HepG2 (cell line): ENCODE data around the gene DGKD. TPM values are rescaled to one million over a fixed set of nuclear protein-coding genes. Genes with fewer than 3 reads are reported as not detected.

Experiments used
- ATAC-seq: fragments of 200-7000 bp; cut with Tn5 transposase; 3 replicates; pipeline ENCODE4 v1.9.1; 2020; ENCODE audit warnings: mild to moderate bottlenecking, moderate library complexity
- BruUV-seq: library from RNA; stranded (reverse); fragments of 400-500 nt; replicated peaks from 2 replicates; lab custom pipeline; 2021; lab: Mats Ljungman, UMichigan
- CTCF ChIA-PET: fragments of 300-600 bp; formaldehyde crosslinking; extraction: SDS; loops from one replicate; lab custom pipeline; 2021; ENCODE audit warnings: low total read pairs, inconsistent platforms, low intra/inter-chr PET ratio; lab: Yijun Ruan, JAX
- POLR2A ChIA-PET: fragments of 350-600 bp; sonication (Branson Sonifier 250); formaldehyde crosslinking; loops from one replicate; lab custom pipeline; 2020; ENCODE audit warnings: antibody characterized with exemption, inconsistent platforms; lab: Yijun Ruan, JAX
- DNase-seq: peaks from one replicate; pipeline ENCODE4 v3.0.0-alpha.2; 2015; ENCODE audit warnings: low spot score
- FAIRE-seq: peaks from 3 replicates; lab custom pipeline; 2011; peaks lifted over from hg19 to GRCh38; lab: Jason Lieb, UNC
- H2AFZ ChIP-seq: one replicate; pipeline ENCODE4 v1.6.1; 2011; ENCODE audit warnings: low read length, inconsistent platforms
- H3K27ac ChIP-seq: fragments of 300-600 bp; 3 replicates; pipeline ENCODE4 v1.8.0; 2011; ENCODE audit warnings: mixed run types, mild to moderate bottlenecking, mixed read lengths, low read length, inconsistent platforms; ENCODE audit not compliant: insufficient read depth; ENCODE audit errors: extremely low read length
- H3K27me3 ChIP-seq, 2 experiments: fragments of 200-600 bp in 1 of 2; 2 replicates in 1 of 2; 3 replicates in 1 of 2; pipeline versions ENCODE4 v1.6.0 to v1.8.0; 2011; ENCODE audit warnings: low read length in 2 of 2, mild to moderate bottlenecking in 2 of 2, moderate library complexity in 2 of 2, inconsistent platforms in 1 of 2; ENCODE audit not compliant: insufficient read depth in 2 of 2, control insufficient read depth in 1 of 2
- H3K36me3 ChIP-seq, 2 experiments: fragments of 200-600 bp in 1 of 2; replicated peaks in 1 of 2; 2 replicates in 1 of 2; 3 replicates in 1 of 2; pipeline versions ENCODE4 v1.5.1 to v1.8.0; 2011; ENCODE audit warnings: low read length in 2 of 2, inconsistent platforms in 1 of 2; ENCODE audit not compliant: insufficient read depth in 2 of 2, control insufficient read depth in 1 of 2
- H3K4me1 ChIP-seq: 2 replicates; pipeline ENCODE4 v1.5.1; 2012; ENCODE audit warnings: low read length, inconsistent platforms; ENCODE audit not compliant: insufficient read depth
- H3K4me2 ChIP-seq: 2 replicates; pipeline ENCODE4 v1.6.0; 2011; ENCODE audit warnings: low read depth, low read length, inconsistent platforms
- H3K4me3 ChIP-seq, 3 experiments: fragments of 200-600 bp in 1 of 3; sonication (generic), shearing (Covaris generic) in 1 of 3; replicated peaks in 1 of 3; 2 replicates each; pipeline ENCODE4 v1.5.1; 2011 to 2016; ENCODE audit warnings: low read length in 3 of 3, inconsistent platforms in 2 of 3, low read depth in 2 of 3, mild to moderate bottlenecking in 2 of 3, control low read depth in 1 of 3, mixed read lengths in 1 of 3; ENCODE audit not compliant: insufficient read depth in 1 of 3
- H3K79me2 ChIP-seq: one replicate; pipeline ENCODE4 v1.6.1; 2011; ENCODE audit warnings: low read length, inconsistent platforms; ENCODE audit not compliant: insufficient read depth
- H3K9ac ChIP-seq: 2 replicates; pipeline ENCODE4 v1.6.0; 2011; ENCODE audit warnings: mild to moderate bottlenecking, low read depth, low read length, inconsistent platforms; ENCODE audit not compliant: insufficient read depth
- H3K9me3 ChIP-seq: 2 replicates; pipeline ENCODE4 v1.5.1; 2012; ENCODE audit warnings: mild to moderate bottlenecking, low read length
- H4K20me1 ChIP-seq: 2 replicates; pipeline ENCODE4 v1.6.0; 2011; ENCODE audit warnings: inconsistent platforms, mild to moderate bottlenecking, low read length, moderate library complexity; ENCODE audit not compliant: insufficient read depth
- AFF4 ChIP-seq: sonication (generic); formaldehyde crosslinking; IDR thresholded peaks from 2 replicates; pipeline ENCODE4 v1.4.0; 2020; ENCODE audit warnings: missing genetic modification reagents
- CHD2 ChIP-seq: IDR thresholded peaks from 2 replicates; pipeline ENCODE4 v1.6.1; 2011; ENCODE audit warnings: low read depth, low read length, improper control_type of control experiment
- E2F1 ChIP-seq: sonication (generic); formaldehyde crosslinking; IDR thresholded peaks from 2 replicates; pipeline ENCODE4 v1.5.0; 2020; ENCODE audit warnings: missing genetic modification reagents
- HNRNPL ChIP-seq: fragments of 200-400 bp; formaldehyde crosslinking; IDR thresholded peaks from 2 replicates; pipeline ENCODE4 v1.6.1; 2017; ENCODE audit warnings: mild to moderate bottlenecking, low read depth, low read length
- MYPOP ChIP-seq: sonication (generic); formaldehyde crosslinking; IDR thresholded peaks from 2 replicates; pipeline ENCODE4 v1.8.1; 2023; ENCODE audit warnings: mild to moderate bottlenecking, moderate library complexity, missing genetic modification reagents
- NFIC ChIP-seq: IDR thresholded peaks from 2 replicates; pipeline ENCODE4 v1.6.1; 2012; ENCODE audit warnings: mild to moderate bottlenecking, low read length, inconsistent platforms
- NR2F1 ChIP-seq, 2 experiments: fragments of 450-650 bp in 1 of 2; formaldehyde crosslinking in 1 of 2; IDR thresholded peaks; 2 replicates each; pipeline versions ENCODE4 v1.5.0 to v1.6.1; 2016 to 2020; ENCODE audit warnings: mild to moderate bottlenecking in 1 of 2, missing compliant biosample characterization in 1 of 2, missing genetic modification reagents in 1 of 2, moderate library complexity in 1 of 2
- ONECUT2 ChIP-seq: sonication (generic); formaldehyde crosslinking; IDR thresholded peaks from 2 replicates; pipeline ENCODE4 v1.4.0; 2020; ENCODE audit warnings: missing genetic modification reagents
- PAX8 ChIP-seq: sonication (generic); formaldehyde crosslinking; IDR thresholded peaks from 2 replicates; pipeline ENCODE4 v1.8.0; 2022; ENCODE audit warnings: mild to moderate bottlenecking, missing genetic modification reagents, borderline replicate concordance
- RELA ChIP-seq: sonication (generic); formaldehyde crosslinking; IDR thresholded peaks from 2 replicates; pipeline ENCODE4 v1.4.0; 2020; ENCODE audit warnings: missing genetic modification reagents
- TSC22D2 ChIP-seq: sonication (generic); formaldehyde crosslinking; IDR thresholded peaks from 2 replicates; pipeline ENCODE4 v1.5.1; 2020; ENCODE audit warnings: missing genetic modification reagents, mild to moderate bottlenecking, borderline replicate concordance
- ZBTB34 ChIP-seq: sonication (generic); formaldehyde crosslinking; IDR thresholded peaks from 2 replicates; pipeline ENCODE4 v1.8.0; 2022; ENCODE audit warnings: mild to moderate bottlenecking, missing genetic modification reagents
- ZBTB38 ChIP-seq: sonication (generic); formaldehyde crosslinking; IDR thresholded peaks from 2 replicates; pipeline ENCODE4 v1.5.1; 2020; ENCODE audit warnings: mild to moderate bottlenecking, missing genetic modification reagents
- ZNF280B ChIP-seq: sonication (generic); formaldehyde crosslinking; IDR thresholded peaks from 2 replicates; pipeline ENCODE4 v1.5.0; 2020; ENCODE audit warnings: missing genetic modification reagents, mild to moderate bottlenecking, borderline replicate concordance
- ZNF44 ChIP-seq: sonication (generic); formaldehyde crosslinking; IDR thresholded peaks from 2 replicates; pipeline ENCODE4 v1.5.1; 2020; ENCODE audit warnings: mild to moderate bottlenecking, missing genetic modification reagents
- ZNF660 ChIP-seq: sonication (generic); formaldehyde crosslinking; IDR thresholded peaks from 2 replicates; pipeline ENCODE4 v1.5.1; 2020; ENCODE audit warnings: mild to moderate bottlenecking, low read depth, missing genetic modification reagents, borderline replicate concordance
- WGBS: methylation state at CpG from one replicate; pipeline ENCODE4 v1.1.6; 2017; ENCODE audit warnings: low lambda C conversion rate; 5-methylcytosine and 5-hydroxymethylcytosine counted together
- in situ Hi-C: cut with HindIII; loops from 2 replicates; pipeline ENCODE4 v1.10.0; 2017; ENCODE audit warnings: low pct_unique_long_range_greater_than_20kb; ENCODE audit not compliant: extremely low pct_ligation_motif_present
- intact Hi-C: fragments of 100-400 bp; cut with micrococcal nuclease; formaldehyde crosslinking; loops from one replicate; pipeline ENCODE4 v1.10.0; 2022; ENCODE audit not compliant: unreplicated experiment
- polyA plus RNA-seq, 8 experiments: library from polyadenylated mRNA; depleted of rRNA in 3 of 8; stranded (reverse) in 7 of 8; unstranded in 1 of 8; fragments of >200 nt; fragmentation: Illumina TruSeq in 4 of 8; extraction: Trizol in 4 of 8; gene quantifications; 2 replicates each; pipeline versions ENCODE4 v1.2.1 to v1.2.3, GENCODE V29; 2011 to 2016; ENCODE audit warnings: low read depth in 4 of 8, missing spikeins in 1 of 8, mixed read lengths in 1 of 8; ENCODE audit not compliant: insufficient read depth in 1 of 8
- total RNA-seq, 5 experiments: library from RNA; depleted of rRNA; stranded (reverse); fragments of >200 nt; fragmentation: Illumina TruSeq; extraction: Trizol; gene quantifications; 2 replicates each; pipeline ENCODE4 v1.2.3, GENCODE V29; 2016; ENCODE audit warnings: low read depth in 1 of 5

DGKD gene
- total and polyA plus RNA-seq, 2 of the 13 experiments (the other 11 are each of a cell fraction or from before 2014, with no cell fraction given), result 24.5 to 33.2 TPM

- DNase-seq (no peak), ATAC-seq (no peak), FAIRE-seq (no peak)
- Histone ChIP-seq H3K4me2 (no peak overlapping the region), H3K27ac (no peak overlapping the region), H2AFZ (no peak overlapping the region), H3K27me3 (no peaks in the 10 kb centered on the region), H4K20me1 (0 out of 2 replicates have a peak, but pooled peaks cover 5% of the 10 kb centered on the region), H3K9me3 (no peaks in the 10 kb centered on the region), H3K9ac (no peak overlapping the region), H3K4me3 (no peak overlapping the region), H3K36me3 (no peaks in the 10 kb centered on the region; a peak in 2 of 5 replicates), H3K4me1 (peaks cover 42% of the 10 kb centered on the region), H3K79me2 (peaks cover 42% of the 10 kb centered on the region)
- no peak for TF ChIP-seq RELA (CRISPR knock-in tag)
- no peak for TF ChIP-seq ONECUT2 (CRISPR knock-in tag)
- no peak for TF ChIP-seq ZBTB38 (CRISPR knock-in tag)
- no peak for TF ChIP-seq CHD2
- no peak for TF ChIP-seq PAX8 (CRISPR knock-in tag)
- TF ChIP-seq ZNF44 (CRISPR knock-in tag), result no peak
- no peak for TF ChIP-seq NFIC
- no peak for TF ChIP-seq HNRNPL
- TF ChIP-seq E2F1, result no peak
- no peak for TF ChIP-seq TSC22D2 (CRISPR knock-in tag)
- TF ChIP-seq AFF4, result no peak
- TF ChIP-seq ZBTB34 (CRISPR knock-in tag), result no peak
- TF ChIP-seq ZNF660 (CRISPR knock-in tag), result no peak
- no peak for TF ChIP-seq NR2F1 (CRISPR knock-in tag; IDR thresholded peaks at IDR 0.05)
- TF ChIP-seq MYPOP, result no peak
- TF ChIP-seq ZNF280B (CRISPR knock-in tag), result no peak
- intact Hi-C loops, result no loop called here
- CTCF ChIA-PET, result no interaction called here
- WGBS, result 89% methylated on average over 1 of the region's 1 CpG
- no TSS peak for BruUV-seq
- POLR2A ChIA-PET, result interaction anchor here (1.1 kb wide), 1 partner anchor 26 kb away, joined by 3 read pairs; no protein-coding TSS in a partner anchor
- in situ Hi-C loops, result no loop called here
These were observed 25.1 kb downstream of the DGKD start for GRCh38 chr2:233379441-233379840.
